Measurements from ENCODE around the gene HIC1.

The HIC1 gene

GRCh38 chr17:2107506-2107905 is 52.6 kb downstream of the HIC1 start:
- DNase-seq: no peak

- no peak for DNase-seq
Measured at GRCh38 chr17:2108170-2108569, 53.3 kb downstream of the HIC1 start.

- no peak for DNase-seq
Measured at GRCh38 chr17:2110436-2110835, 55.5 kb downstream of the HIC1 start.

- no peak for DNase-seq
Measured at GRCh38 chr17:2111691-2112090, 56.8 kb downstream of the HIC1 start.
